IMR-90 (cell line): ENCODE results near the gene CHL1. TPM values are rescaled to one million over a fixed set of nuclear protein-coding genes. Genes with fewer than 3 reads are reported as not detected.
A peak's percentile ranks its signal among the peaks of the same experiment; 100 is the strongest.

ENCODE experiments used
- ATAC-seq: fragments of 200-7000 bp; cut with Tn5 transposase; 2 replicates; pipeline ENCODE4 v1.9.1; 2020; ENCODE audit warnings: low read depth, mild to moderate bottlenecking, moderate library complexity
- Bru-seq: library from RNA; stranded (reverse); fragments of 400-500 nt; gene quantifications from one replicate; lab custom pipeline; 2021; lab: Mats Ljungman, UMichigan
- BruChase-seq, 2 experiments: library from RNA; stranded (reverse); fragments of 400-500 nt; gene quantifications; one replicate each; lab custom pipeline; 2021; lab: Mats Ljungman, UMichigan
- BruUV-seq: library from RNA; stranded (reverse); fragments of 400-500 nt; replicated peaks from 2 replicates; lab custom pipeline; 2021; lab: Mats Ljungman, UMichigan
- CTCF ChIA-PET: fragments of 300-600 bp; formaldehyde crosslinking; extraction: SDS; loops from one replicate; lab custom pipeline; 2021; ENCODE audit warnings: antibody characterized with exemption; lab: Yijun Ruan, JAX
- POLR2A ChIA-PET: fragments of 300-600 bp; sonication (Branson Sonifier 250); formaldehyde crosslinking; loops from one replicate; lab custom pipeline; 2022; ENCODE audit warnings: antibody characterized with exemption; ENCODE audit not compliant: unreplicated experiment; lab: Charles Lee
- DNase-seq: peaks from one replicate; pipeline ENCODE4 v3.0.0; 2013
- H2AFZ ChIP-seq: replicated peaks from 2 replicates; pipeline ENCODE3; 2013; ENCODE audit warnings: low read length, mild to moderate bottlenecking; ENCODE audit not compliant: poor library complexity
- H2AK5ac ChIP-seq: 2 replicates; pipeline ENCODE4 v1.6.1; 2013; ENCODE audit warnings: low read depth, low read length, inconsistent platforms
- H2AK9ac ChIP-seq: replicated peaks from 2 replicates; pipeline ENCODE3; 2013; ENCODE audit warnings: mild to moderate bottlenecking, low read depth, low read length, moderate library complexity; ENCODE audit not compliant: poor library complexity
- H2BK120ac ChIP-seq: 2 replicates; pipeline ENCODE4 v1.6.1; 2013; ENCODE audit warnings: low read depth, low read length, inconsistent platforms
- H2BK15ac ChIP-seq: 3 replicates; pipeline ENCODE4 v1.6.1; 2013; ENCODE audit warnings: low read depth, low read length, inconsistent platforms
- H2BK20ac ChIP-seq: 2 replicates; pipeline ENCODE4 v1.6.1; 2013; ENCODE audit warnings: low read depth, mild to moderate bottlenecking, inconsistent platforms, low read length, moderate library complexity
- H2BK5ac ChIP-seq: 2 replicates; pipeline ENCODE4 v1.6.1; 2013; ENCODE audit warnings: mild to moderate bottlenecking, low read depth, low read length, inconsistent platforms; ENCODE audit not compliant: poor library complexity, severe bottlenecking
- H3K14ac ChIP-seq: replicated peaks from 2 replicates; pipeline ENCODE4 v1.6.1; 2013; ENCODE audit warnings: low read depth, low read length, inconsistent platforms
- H3K18ac ChIP-seq: 2 replicates; pipeline ENCODE4 v1.6.1; 2013; ENCODE audit warnings: low read depth, low read length, control low read depth
- H3K23ac ChIP-seq: 2 replicates; pipeline ENCODE4 v1.6.1; 2013; ENCODE audit warnings: low read depth, low read length, inconsistent platforms
- H3K27ac ChIP-seq: 2 replicates; pipeline ENCODE4 v1.5.1; 2013; ENCODE audit warnings: mild to moderate bottlenecking, control low read depth, low read length; ENCODE audit not compliant: insufficient read depth
- H3K27me3 ChIP-seq: 2 replicates; pipeline ENCODE4 v1.6.1; 2013; ENCODE audit warnings: low read length; ENCODE audit not compliant: control insufficient read depth, insufficient read depth
- H3K36me3 ChIP-seq: 2 replicates; pipeline ENCODE4 v1.6.1; 2013; ENCODE audit warnings: low read length, mixed read lengths; ENCODE audit not compliant: control insufficient read depth, insufficient read depth
- H3K4ac ChIP-seq: 2 replicates; pipeline ENCODE4 v1.6.1; 2013; ENCODE audit warnings: low read depth, low read length, inconsistent platforms
- H3K4me1 ChIP-seq: 2 replicates; pipeline ENCODE4 v1.6.1; 2013; ENCODE audit warnings: low read length, mixed read lengths; ENCODE audit not compliant: control insufficient read depth, insufficient read depth
- H3K4me2 ChIP-seq: 2 replicates; pipeline ENCODE4 v1.6.1; 2013; ENCODE audit warnings: low read depth, mild to moderate bottlenecking, control low read depth, low read length, moderate library complexity
- H3K4me3 ChIP-seq: 2 replicates; pipeline ENCODE4 v1.5.1; 2013; ENCODE audit warnings: low read depth, mild to moderate bottlenecking, control low read depth, low read length, moderate library complexity; ENCODE audit not compliant: insufficient read depth
- H3K56ac ChIP-seq: 2 replicates; pipeline ENCODE4 v1.6.1; 2013; ENCODE audit warnings: low read length, inconsistent platforms; ENCODE audit not compliant: insufficient read depth; ENCODE audit errors: extremely low read depth
- H3K79me1 ChIP-seq, 2 experiments: 2 replicates each; pipeline ENCODE4 v1.6.1; 2013; ENCODE audit warnings: low read length in 2 of 2, inconsistent platforms in 1 of 2, low read depth in 1 of 2
- H3K9ac ChIP-seq: 2 replicates; pipeline ENCODE4 v1.6.1; 2013; ENCODE audit warnings: low read depth, low read length, control low read depth
- H3K9me1 ChIP-seq: 2 replicates; pipeline ENCODE4 v1.6.1; 2013; ENCODE audit warnings: low read length, inconsistent platforms; ENCODE audit not compliant: insufficient read depth
- H3K9me3 ChIP-seq: 2 replicates; pipeline ENCODE4 v1.6.1; 2013; ENCODE audit warnings: low read length; ENCODE audit not compliant: control insufficient read depth, insufficient read depth
- H4K20me1 ChIP-seq: 2 replicates; pipeline ENCODE4 v1.6.1; 2013; ENCODE audit warnings: low read length, inconsistent platforms; ENCODE audit not compliant: insufficient read depth
- H4K5ac ChIP-seq: 2 replicates; pipeline ENCODE4 v1.6.1; 2013; ENCODE audit warnings: mild to moderate bottlenecking, low read depth, low read length, control low read depth
- H4K8ac ChIP-seq, 2 experiments: 2 replicates each; pipeline ENCODE4 v1.6.1; 2013; ENCODE audit warnings: low read depth in 2 of 2, low read length in 2 of 2, control low read depth in 1 of 2, inconsistent platforms in 1 of 2
- H4K91ac ChIP-seq: 2 replicates; pipeline ENCODE4 v1.6.1; 2013; ENCODE audit warnings: low read depth, low read length, inconsistent platforms; ENCODE audit not compliant: insufficient read depth
- BHLHE40 ChIP-seq: fragments of 150-350 bp; IDR thresholded peaks from 2 replicates; pipeline ENCODE4 v1.6.1; 2016; ENCODE audit warnings: mild to moderate bottlenecking, low read depth, low read length
- CEBPB ChIP-seq: IDR thresholded peaks from 2 replicates; pipeline ENCODE4 v1.6.1; 2012; ENCODE audit warnings: low read depth, low read length, improper control_type of control experiment
- FOS ChIP-seq: fragments of 150-350 bp; IDR thresholded peaks from 2 replicates; pipeline ENCODE4 v1.6.1; 2016; ENCODE audit warnings: low read depth, low read length
- MAFK ChIP-seq: IDR thresholded peaks from 2 replicates; pipeline ENCODE4 v1.6.1; 2012; ENCODE audit warnings: low read depth, low read length, improper control_type of control experiment
- MAZ ChIP-seq: IDR thresholded peaks from 2 replicates; pipeline ENCODE4 v1.6.1; 2012; ENCODE audit warnings: low read depth, mild to moderate bottlenecking, low read length, improper control_type of control experiment, moderate library complexity, borderline replicate concordance
- MXI1 ChIP-seq: IDR thresholded peaks from 2 replicates; pipeline ENCODE4 v1.6.1; 2012; ENCODE audit warnings: low read depth, mild to moderate bottlenecking, low read length, moderate library complexity, borderline replicate concordance
- POLR2A ChIP-seq: IDR thresholded peaks from 2 replicates; pipeline ENCODE4 v1.6.1; 2012; ENCODE audit warnings: mild to moderate bottlenecking, low read depth, low read length
- RAD21 ChIP-seq: IDR thresholded peaks from 2 replicates; pipeline ENCODE4 v1.6.1; 2012; ENCODE audit warnings: low read length, improper control_type of control experiment
- RFX5 ChIP-seq: IDR thresholded peaks from 2 replicates; pipeline ENCODE4 v1.8.0; 2012; ENCODE audit warnings: low read depth, mild to moderate bottlenecking, low read length, moderate library complexity
- SMC3 ChIP-seq: fragments of 150-350 bp; IDR thresholded peaks from 2 replicates; pipeline ENCODE4 v1.6.1; 2016; ENCODE audit warnings: low read depth, mild to moderate bottlenecking, antibody characterized with exemption, low read length, moderate library complexity
- WGBS, 2 experiments: methylation state at CpG; one replicate each; pipeline versions ENCODE4 v1.1.5 to v1.1.7; 2013; ENCODE audit warnings: missing lambda C conversion rate in 2 of 2; ENCODE audit not compliant: insufficient read length in 1 of 2; ENCODE audit errors: extremely low coverage in 2 of 2; 5-methylcytosine and 5-hydroxymethylcytosine counted together
- dilution Hi-C: fragments of 300-500 bp; cut with HindIII; formaldehyde crosslinking; loops from one replicate; pipeline ENCODE4 v1.14.3; 2018; ENCODE audit warnings: low sequenced_read_pairs; ENCODE audit not compliant: unreplicated experiment
- in situ Hi-C: fragments of 300-500 bp; cut with MboI; formaldehyde crosslinking; loops from 3 replicates; pipeline ENCODE4 v1.14.3; 2019; ENCODE audit warnings: low sequenced_read_pairs, inconsistent platforms, mixed read lengths
- intact Hi-C: fragments of 100-400 bp; cut with micrococcal nuclease; formaldehyde crosslinking; loops from 2 replicates; pipeline ENCODE4 v1.10.0; 2022
- long read RNA-seq: library from polyadenylated mRNA; unstranded; transcript quantifications from one replicate; pipeline ENCODE4 v2.0.0, GENCODE V29; 2021; ENCODE audit not compliant: unreplicated experiment
- polyA plus RNA-seq, 3 experiments: library from polyadenylated mRNA; depleted of rRNA; stranded (reverse); fragments of >200 nt; gene quantifications; 2 replicates each; pipeline ENCODE4 v1.2.3, GENCODE V29; 2012; ENCODE audit warnings: low replicate concordance in 1 of 3
- total RNA-seq: library from RNA; depleted of rRNA; stranded (reverse); fragments of >200 nt; gene quantifications from 2 replicates; pipeline ENCODE4 v1.2.3, GENCODE V29; 2012; rRNA removed

The CHL1 gene, protein sequence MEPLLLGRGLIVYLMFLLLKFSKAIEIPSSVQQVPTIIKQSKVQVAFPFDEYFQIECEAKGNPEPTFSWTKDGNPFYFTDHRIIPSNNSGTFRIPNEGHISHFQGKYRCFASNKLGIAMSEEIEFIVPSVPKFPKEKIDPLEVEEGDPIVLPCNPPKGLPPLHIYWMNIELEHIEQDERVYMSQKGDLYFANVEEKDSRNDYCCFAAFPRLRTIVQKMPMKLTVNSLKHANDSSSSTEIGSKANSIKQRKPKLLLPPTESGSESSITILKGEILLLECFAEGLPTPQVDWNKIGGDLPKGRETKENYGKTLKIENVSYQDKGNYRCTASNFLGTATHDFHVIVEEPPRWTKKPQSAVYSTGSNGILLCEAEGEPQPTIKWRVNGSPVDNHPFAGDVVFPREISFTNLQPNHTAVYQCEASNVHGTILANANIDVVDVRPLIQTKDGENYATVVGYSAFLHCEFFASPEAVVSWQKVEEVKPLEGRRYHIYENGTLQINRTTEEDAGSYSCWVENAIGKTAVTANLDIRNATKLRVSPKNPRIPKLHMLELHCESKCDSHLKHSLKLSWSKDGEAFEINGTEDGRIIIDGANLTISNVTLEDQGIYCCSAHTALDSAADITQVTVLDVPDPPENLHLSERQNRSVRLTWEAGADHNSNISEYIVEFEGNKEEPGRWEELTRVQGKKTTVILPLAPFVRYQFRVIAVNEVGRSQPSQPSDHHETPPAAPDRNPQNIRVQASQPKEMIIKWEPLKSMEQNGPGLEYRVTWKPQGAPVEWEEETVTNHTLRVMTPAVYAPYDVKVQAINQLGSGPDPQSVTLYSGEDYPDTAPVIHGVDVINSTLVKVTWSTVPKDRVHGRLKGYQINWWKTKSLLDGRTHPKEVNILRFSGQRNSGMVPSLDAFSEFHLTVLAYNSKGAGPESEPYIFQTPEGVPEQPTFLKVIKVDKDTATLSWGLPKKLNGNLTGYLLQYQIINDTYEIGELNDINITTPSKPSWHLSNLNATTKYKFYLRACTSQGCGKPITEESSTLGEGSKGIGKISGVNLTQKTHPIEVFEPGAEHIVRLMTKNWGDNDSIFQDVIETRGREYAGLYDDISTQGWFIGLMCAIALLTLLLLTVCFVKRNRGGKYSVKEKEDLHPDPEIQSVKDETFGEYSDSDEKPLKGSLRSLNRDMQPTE (N-terminal part only)
- 1.6 and 2.2 TPM in 2 replicates for total RNA-seq
- 0.38 and 0.87 TPM in 2 replicates for polyA plus RNA-seq (2012; rRNA removed)
- polyA plus RNA-seq (2012; cell fraction: cytosol; rRNA removed) = 0.11 and 0.15 TPM in 2 replicates
- polyA plus RNA-seq (2012; cell fraction: nucleus; rRNA removed; ENCODE audit: low replicate concordance) = 0.08 and 0.50 TPM in 2 replicates
- Bru-seq, nascent RNA = percentile 22 among the genes with signal in this experiment
- BruChase-seq, experiment 1, labeled RNA remaining after a 6-hour chase = percentile 21 among the genes with signal in this experiment
- percentile 25 among the genes with signal in this experiment for BruChase-seq, experiment 2, labeled RNA remaining after a 2-hour chase
- long read RNA-seq, partial matches to known transcripts = 0 of 2 reads
- long read RNA-seq, other reads (novel, unspliced or antisense) = 2 of 2 reads

DNA sequence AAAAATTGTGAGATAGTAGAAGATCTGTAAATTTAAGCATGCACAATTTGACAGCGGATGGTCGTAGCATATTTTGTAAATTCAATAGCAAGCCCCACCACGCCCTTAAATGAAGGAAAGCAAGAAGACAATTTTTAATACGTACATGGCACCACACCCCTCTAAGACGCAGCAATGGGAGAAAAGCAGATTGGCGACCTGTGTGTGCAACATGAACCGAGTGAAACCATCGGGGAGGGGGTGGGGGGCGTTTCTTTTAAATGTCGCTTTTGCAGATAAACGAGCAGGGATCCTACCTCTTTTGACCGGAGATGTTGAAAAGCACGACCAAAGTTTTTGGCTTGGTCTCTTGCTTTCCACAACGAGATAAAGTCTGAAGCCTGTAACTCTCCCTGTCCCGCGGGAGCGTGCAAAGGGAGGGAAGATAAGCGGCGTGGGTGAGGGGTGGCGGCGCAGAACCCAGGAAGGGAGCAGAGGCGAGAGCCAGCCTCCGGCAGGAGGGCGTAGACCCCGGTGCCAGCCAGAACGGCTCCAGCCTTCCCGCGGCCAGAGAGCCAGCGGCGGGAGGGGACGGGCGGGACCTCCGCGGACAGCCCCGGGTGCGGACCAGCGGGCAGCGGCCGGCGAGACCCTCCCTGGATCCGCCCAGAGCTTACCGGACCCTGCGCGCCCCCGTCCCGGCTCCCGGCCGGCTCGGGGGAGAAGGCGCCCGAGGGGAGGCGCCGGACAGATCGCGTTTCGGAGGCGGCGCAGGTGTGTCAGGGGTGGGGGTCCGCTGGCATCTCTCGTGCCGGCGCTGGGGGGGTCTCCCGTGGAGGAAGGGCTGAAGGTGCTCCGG is at the start of gene CHL1:
Gene CHL1, plus strand, starts transcription at position 453 of the 838 bp plus-strand sequence. CDS start 123,014 bp downstream, outside the sequence.
- Histone ChIP-seq H3K9me1 (no peaks in the 10 kb centered on the region), H3K4me2 (peak within 1 kb of the TSS; percentile 74), H2BK15ac (no peak within 1 kb of the TSS), H4K5ac (no peak within 1 kb of the TSS), H3K79me1 (no peaks in the 10 kb centered on the region), H3K27me3 (peaks cover 15% of the 10 kb centered on the region), H2BK5ac (no peak within 1 kb of the TSS), H2BK120ac (no peak within 1 kb of the TSS), H3K4me3 (peak within 1 kb of the TSS; percentile 46), H2AK5ac (no peak within 1 kb of the TSS), H2AK9ac (no peak within 1 kb of the TSS), H3K9ac (0 out of 2 replicates have a peak within 1 kb of the TSS, but pooled peaks have one; percentile 11), H3K27ac (no peak within 1 kb of the TSS), H4K20me1 (no peaks in the 10 kb centered on the region), H3K56ac (no peak within 1 kb of the TSS; the same call in 1 of the 2 replicates), H2BK20ac (0 out of 2 replicates have a peak within 1 kb of the TSS, but pooled peaks have one; percentile 7), H3K18ac (no peak within 1 kb of the TSS), H2AFZ (peak within 1 kb of the TSS; percentile 80), H3K4me1 (no peaks in the 10 kb centered on the region), H3K14ac (no peak within 1 kb of the TSS), H3K4ac (no peak within 1 kb of the TSS), H3K23ac (no peak within 1 kb of the TSS), H3K9me3 (no peaks in the 10 kb centered on the region), H4K91ac (no peak within 1 kb of the TSS), H4K8ac (no peak within 1 kb of the TSS), H3K36me3 (no peaks in the 10 kb centered on the region)
- DNase-seq = no peak
- no TSS peak for BruUV-seq
- ChIA-PET POLR2A (no interaction called here), CTCF (no interaction called here)
- dilution Hi-C loops (no loop called here), intact Hi-C loops (loop anchor here (1.0 kb wide), 1 partner anchor 158 kb away; no protein-coding TSS in a partner anchor), in situ Hi-C loops (no loop called here)
- no peak for TF ChIP-seq SMC3
- TF ChIP-seq BHLHE40 = no peak
- TF ChIP-seq RFX5 = no peak
- TF ChIP-seq RAD21 = no peak
- TF ChIP-seq POLR2A = no peak
- TF ChIP-seq CEBPB = no peak
- TF ChIP-seq MXI1 = no peak
- no peak for TF ChIP-seq FOS
- no peak for TF ChIP-seq MAZ
- no peak for TF ChIP-seq MAFK
- peak; percentile 55 for ATAC-seq
- 2% methylated on average over 29 of the region's 64 CpGs; no CpG with 5 or more reads in 1 of the 2 experiments for WGBS, 2 experiments
